ENCODE data around the gene GPR37L1.

Gene GPR37L1

GRCh38 chr1:202122639-202123335 is at the start of gene GPR37L1:
Gene GPR37L1 (plus strand): TSS chr1:202122917. CDS start chr1:202122964, 47 bp downstream.
- DNase-seq, result no peak

GRCh38 chr1:202073206-202073605 is 49.5 kb upstream of the GPR37L1 start:
- no peak for DNase-seq

GRCh38 chr1:202074985-202075384 is 47.7 kb upstream of the GPR37L1 start:
- DNase-seq, result no peak

GRCh38 chr1:202075389-202075788 is 47.3 kb upstream of the GPR37L1 start:
- DNase-seq, result no peak

- DNase-seq, result no peak
These were observed 46.6 kb upstream of the GPR37L1 start for GRCh38 chr1:202076050-202076511.

GRCh38 chr1:202078241-202078640 is 44.5 kb upstream of the GPR37L1 start:
- DNase-seq, result no peak

- no peak for DNase-seq
These were observed 40.7 kb upstream of the GPR37L1 start for GRCh38 chr1:202081992-202082391.

GRCh38 chr1:202084791-202085681 is 37.7 kb upstream of the GPR37L1 start:
- no peak for DNase-seq

GRCh38 chr1:202085682-202086373 is 36.9 kb upstream of the GPR37L1 start:
- DNase-seq, result no peak

GRCh38 chr1:202086579-202087350 is 36.0 kb upstream of the GPR37L1 start:
- no peak for DNase-seq

GRCh38 chr1:202088206-202088605 is 34.5 kb upstream of the GPR37L1 start:
- DNase-seq, result no peak

GRCh38 chr1:202090994-202091393 is 31.7 kb upstream of the GPR37L1 start:
- no peak for DNase-seq

- DNase-seq, result no peak
These were observed 28.9 kb upstream of the GPR37L1 start for GRCh38 chr1:202093858-202094257.

- no peak for DNase-seq
These were observed 21.5 kb upstream of the GPR37L1 start for GRCh38 chr1:202101184-202101583.

- no peak for DNase-seq
These were observed 18.6 kb upstream of the GPR37L1 start for GRCh38 chr1:202104073-202104472.

- no peak for DNase-seq
These were observed 17.0 kb upstream of the GPR37L1 start for GRCh38 chr1:202105571-202106339.

GRCh38 chr1:202106340-202107254 is 16.1 kb upstream of the GPR37L1 start:
- no peak for DNase-seq

GRCh38 chr1:202107321-202107761 is 15.4 kb upstream of the GPR37L1 start:
- DNase-seq, result no peak

- DNase-seq, result no peak
These were observed 14.7 kb upstream of the GPR37L1 start for GRCh38 chr1:202107801-202108731.

Measured in CD4-positive, alpha-beta T cell treated with Interleukin-21 for 1 hour (primary cell).